HG02884 (cell line): ENCODE results near the gene ZNF862.
"Not testable (repeated sequence)": the region's sequence is repeated elsewhere in the genome, so short reads cannot be mapped to it uniquely, and the experiment has no call there.

Experiments
- ATAC-seq: cut with Tn5 transposase; IDR thresholded peaks from one replicate; pipeline ENCODE4 v1.9.1; 2021; ENCODE audit warnings: mild to moderate bottlenecking, moderate library complexity; ENCODE audit not compliant: unreplicated experiment

ZNF862 gene

DNA sequence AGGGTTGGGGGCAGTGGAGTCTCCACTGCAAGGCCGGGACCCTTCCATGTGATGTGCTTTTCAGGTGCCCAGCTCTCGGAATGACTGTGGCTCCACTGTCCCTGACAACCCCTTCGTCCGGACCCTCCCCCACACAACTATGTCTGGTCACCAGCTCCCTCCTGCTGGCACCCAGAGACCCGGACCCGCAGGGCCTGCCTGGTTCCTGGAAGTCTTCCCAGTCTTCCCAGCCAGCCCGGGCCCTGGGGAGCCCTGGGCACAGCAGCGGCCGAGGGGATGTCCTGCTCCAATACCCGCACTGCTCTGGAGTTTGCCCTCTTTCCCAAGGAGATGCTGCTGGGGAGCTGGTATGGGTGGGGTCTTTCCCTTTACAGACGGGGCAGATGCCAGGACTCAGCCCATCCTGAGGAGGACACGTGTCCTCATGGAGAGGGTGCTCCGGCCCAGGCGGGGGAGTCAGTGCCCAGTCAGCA is 41.1 kb downstream of the ZNF862 start:
- no peak for ATAC-seq

DNA sequence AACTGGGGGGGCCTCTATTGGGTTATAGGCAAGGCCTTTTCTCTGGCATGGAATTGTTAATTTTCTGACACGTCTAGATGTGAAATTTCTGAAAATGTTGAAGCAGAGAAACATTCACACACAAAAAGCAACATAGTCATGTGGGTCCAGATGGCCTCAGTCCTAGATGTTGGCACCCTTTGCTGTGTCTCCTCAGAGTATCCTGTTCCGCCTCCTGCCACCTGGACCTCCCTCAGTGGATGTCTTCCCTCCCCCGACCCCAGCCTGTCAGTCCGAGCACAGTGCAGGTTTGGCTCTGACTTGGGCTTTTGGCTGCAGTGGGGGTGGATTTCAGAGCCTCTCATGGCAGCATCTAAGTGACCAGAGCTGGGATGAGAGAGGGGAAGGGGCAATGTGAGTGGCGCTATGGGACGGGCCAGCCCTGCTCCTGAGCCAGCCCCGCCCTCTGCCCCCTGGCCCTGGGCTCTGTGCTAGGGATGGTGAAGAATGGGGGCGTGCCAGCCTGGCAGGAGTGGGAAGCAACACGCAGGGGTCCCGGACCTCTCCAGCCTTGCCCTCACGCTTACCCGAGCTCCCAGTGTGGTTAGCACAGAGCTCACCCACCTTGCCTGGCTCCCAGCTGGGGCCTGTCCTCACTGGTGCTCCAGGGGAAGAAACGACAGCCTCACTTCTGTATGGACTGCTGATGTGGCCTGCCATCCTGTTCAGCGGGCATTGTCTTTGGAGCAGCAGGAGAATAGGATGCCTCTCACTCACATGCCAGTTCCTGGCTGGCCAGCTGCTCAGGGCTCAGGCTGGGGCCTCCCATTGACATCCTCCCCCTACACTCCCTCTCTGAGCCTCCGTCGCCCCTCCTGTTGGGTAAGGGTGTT is 41.8 kb downstream of the ZNF862 start:
- ATAC-seq = no peak

DNA sequence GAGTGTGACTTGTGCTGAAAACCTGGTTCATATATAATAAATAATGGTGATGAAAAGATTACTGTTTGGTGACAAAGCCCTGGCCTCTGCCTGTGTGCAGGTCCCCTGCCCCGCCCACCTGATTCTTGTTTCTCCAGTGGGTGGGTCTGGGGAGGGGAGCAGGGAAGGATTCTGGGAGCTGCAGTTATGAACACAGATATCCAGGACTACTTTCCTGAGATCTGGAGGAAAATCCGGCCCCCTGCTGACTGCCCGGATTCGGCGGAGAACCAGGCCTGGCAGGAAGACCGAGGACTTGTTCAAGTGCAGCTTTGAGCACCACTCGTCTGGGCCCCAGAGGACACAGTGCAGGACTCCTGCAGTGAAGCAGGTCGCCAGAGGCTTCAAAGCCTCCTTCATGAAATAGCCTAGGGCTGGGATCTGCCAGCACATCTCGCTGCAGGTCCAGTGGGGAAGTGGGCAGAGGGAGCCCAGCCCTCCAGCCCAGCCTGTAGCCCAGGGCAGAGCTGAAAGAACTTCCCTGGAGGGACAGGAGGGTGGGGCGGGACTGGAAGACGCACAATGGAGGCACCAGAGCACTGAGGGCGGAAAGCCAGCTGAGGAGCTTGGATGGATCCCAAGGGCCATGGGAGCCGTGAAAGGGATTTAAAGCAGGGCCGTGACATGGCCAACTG is 42.6 kb downstream of the ZNF862 start:
- ATAC-seq = no peak

DNA sequence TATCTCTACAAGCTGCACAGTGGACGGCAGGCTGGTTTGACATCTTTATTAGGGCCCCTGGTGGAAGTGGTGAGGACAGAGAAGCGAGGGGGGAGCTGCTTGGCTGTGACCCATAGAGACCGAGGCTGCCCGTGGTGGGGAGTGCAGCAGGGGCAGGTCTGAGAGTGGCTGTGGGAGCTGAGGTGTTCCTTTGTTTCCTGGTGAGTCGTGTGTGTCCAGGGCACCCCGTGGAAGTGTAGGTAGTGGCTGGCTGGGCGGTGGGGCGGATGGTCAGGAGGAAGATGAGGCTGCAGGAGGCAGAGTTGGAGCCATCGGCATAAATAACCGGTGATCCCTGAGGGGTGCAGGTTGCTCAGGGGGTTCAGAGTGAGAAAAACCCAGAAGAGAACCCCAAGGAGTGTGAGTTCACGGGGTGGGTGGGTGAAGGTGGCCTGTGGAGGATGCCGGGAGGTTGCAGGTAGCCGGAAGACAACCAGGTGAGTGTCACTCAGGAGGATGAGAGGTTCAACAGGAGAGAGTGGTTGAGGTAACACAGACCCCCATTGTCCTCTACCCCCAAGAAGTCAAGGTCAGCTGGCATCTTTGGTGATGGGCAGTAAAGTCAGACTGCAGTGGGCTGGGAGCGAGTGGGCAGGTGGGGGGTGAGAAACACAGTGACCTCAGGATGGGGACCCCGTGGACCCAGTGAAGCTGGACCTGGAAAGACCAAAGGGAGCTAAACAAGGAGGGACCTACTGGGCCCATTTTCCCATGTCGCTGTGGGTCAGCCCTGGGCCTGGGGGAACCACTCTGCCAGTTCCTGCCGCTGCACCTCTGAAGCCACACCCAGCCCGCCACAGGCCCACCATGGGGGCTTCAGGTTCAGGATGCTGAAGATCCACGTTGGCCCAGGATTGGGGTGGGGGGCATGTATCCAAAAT is 43.4 kb downstream of the ZNF862 start:
- ATAC-seq = no peak

DNA sequence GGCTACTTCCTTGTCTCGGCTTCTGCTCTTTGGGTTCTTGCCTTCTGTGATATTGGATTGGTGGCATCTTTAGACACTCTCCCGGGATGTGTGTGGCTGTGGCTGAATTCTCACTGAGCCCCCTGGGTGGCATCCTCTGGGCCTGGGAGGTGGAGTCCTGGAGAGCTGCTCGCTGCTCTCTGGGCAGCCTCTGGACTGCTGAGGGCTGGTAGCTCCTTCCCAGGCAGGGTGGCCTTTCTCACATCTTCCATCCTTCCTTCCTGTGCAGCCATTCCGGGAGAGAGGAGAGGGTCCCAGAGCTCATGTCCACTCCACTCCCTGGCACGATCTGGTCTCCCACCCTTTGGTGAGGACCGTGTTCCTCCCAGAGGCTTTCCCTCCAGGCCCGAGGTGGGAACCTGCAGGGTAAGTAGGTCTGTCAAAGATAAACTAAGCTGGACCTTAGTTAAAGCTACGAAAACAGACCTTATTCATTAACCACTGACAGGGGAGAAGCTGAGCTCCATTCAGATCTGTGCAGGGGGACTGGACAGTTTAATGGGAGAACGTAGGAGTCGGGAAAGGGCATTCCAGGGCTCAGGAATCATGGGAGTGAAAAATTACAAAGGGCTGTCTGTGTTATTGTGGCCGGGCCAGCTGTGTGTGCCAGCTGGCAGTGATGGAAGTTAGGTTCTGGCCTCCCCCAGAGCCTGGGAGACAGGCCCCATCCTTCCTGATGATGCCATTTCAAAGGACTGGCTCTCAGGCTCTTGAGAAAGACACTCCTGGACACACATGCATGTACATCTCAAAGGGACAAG is 44.3 kb downstream of the ZNF862 start:
- ATAC-seq = no peak

DNA sequence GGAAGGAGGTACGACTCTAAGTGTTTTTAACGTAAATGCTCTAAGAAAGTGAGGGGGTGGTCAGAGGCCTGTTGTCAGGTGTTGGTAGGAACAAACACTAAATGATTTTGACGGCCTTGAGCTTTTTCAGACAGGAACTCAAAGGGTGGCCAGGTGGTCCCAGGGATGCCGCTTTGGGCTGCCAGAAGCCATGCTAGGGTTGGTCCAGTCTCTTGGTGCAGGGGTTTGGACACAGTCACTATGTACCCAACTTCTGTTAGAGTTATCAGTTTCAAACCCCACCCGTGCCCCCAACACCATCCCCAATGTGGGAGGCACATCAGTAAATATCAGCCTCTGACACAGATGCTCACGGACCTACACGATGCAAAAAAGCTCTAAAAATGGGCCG is 44.9 kb downstream of the ZNF862 start:
- no peak for ATAC-seq

DNA sequence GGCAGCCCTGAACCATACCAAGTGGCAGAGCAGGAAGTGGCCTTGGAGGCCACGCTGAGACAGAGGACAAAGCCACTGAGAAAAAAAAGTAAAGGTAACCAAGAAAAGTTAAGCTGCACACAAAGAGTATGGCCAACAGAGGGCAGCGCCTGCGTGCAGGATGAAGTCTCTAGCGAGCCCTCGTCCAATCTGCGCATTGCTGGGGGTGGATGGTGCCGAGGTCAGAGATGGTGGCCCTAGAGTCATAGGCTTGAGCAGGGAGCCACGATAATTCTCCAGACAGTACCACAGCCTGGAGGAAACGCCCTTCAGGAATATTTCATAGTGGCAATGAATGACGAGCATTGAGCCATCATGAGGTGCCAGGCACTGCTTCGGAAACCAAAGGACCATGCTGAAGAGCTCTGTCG is 45.3 kb downstream of the ZNF862 start:
- ATAC-seq = no peak

DNA sequence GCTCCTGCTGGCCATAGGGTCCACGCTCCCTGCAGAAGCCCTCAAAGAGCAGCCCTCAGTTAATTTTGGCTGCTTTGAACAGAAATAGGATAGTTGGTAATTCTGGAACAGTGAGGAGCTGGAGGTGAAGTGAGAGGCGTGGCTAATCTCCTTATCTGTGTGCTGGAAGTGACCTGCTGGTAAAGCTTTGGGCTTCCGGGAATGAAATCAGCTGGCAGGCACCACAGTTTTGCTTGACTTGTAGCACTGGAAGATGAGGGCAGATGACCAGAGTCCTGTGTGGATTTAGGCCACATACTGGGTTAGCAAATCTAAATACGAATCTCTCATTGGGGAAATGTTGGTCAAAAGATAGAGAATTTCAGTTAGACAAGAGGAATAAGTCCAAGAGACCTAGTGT is 45.8 kb downstream of the ZNF862 start:
- no peak for ATAC-seq

DNA sequence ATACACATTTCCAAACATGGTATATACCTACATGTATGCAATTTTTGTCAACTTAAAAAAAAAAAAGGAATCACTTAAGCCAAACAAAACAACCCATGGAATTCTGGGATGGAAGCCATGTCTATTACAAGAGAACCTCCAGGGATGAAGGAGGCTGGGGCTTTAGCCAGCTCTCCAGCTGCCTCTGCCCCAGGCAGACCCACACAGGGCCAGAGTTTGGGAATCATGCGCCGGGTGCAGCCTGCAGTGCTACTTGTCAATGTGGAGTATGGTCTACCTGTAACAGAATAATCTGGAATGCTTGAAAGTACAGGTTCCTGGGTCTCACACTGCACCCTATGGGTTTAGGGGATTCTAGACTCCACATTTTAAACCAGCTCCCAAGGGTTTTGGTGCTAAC is 46.4 kb downstream of the ZNF862 start:
- ATAC-seq = no peak

DNA sequence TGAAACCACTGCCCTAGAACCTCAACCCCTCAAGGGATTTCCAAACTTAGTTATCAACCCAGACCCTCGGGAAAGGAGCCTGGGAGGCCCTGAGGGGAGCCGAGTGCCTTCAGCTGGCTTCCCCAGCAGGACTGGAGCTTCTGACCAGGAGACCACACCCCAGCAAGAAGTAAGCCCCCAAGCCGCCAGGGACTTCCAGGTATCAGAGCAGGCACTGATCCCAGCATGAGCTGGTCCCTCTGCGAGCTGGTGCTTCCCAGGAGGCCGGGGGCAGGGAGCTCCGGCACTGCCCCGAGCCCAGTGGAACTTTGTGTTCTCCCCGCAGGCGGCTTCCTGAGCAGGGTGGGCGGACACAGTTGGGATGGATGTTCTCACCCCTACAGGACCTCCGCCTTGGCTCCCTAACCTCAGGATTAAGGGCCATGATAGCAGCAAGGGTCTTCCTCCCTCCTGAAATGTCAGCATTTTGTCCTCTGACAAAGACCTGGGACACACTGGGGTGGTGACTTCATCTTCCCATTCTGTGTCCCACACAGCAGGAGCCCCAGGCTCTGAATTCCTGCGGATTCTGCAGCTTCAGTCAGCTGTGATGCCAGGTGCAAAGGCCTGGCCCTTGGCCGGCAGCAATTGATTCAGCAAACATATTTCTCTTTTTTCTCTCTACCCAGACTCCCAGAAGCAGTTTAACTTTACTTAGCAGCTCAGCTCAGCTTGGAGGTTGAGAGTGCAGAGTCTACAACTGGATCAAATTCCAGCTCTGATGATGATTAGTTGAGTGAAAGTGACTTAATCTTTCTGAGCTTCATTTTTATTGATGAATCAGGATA is 47.2 kb downstream of the ZNF862 start:
- no peak for ATAC-seq

DNA sequence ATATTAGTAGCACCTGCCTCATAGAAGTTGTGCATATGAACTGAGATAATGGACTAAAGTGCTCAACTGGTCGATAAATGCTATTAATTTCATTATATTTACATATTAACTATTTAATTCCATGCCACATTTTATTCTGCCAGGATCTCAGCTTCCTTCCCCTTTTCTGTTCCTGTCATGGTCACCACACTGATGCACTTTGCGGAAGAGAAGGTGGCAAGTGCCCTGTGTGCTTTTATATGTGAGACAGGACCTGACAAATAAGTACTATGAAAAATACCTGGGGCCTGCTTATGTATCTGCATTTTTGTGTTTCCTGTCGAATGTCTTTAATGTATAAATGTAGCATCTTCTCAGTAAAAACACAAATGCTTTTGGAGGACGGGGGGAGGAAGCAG is 47.8 kb downstream of the ZNF862 start:
- ATAC-seq = no peak

DNA sequence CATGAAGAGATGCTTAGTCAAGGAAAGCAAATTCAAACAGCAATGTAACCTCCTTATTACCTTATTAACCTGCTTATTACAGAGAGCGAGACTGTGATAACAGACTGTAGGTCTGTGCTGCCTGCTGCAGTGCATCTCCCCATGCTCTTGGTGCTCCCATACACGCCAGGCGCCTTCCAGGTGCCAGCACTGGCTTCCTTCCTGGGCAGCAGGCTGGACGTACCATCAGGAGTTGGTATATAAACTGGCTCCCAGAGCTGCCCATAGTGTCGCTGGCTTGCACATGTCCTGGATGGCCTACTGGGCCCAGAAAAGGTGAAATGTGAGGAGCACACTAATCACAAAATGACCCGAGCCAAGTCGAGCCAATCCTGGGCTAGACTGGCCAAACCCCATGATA is 49.1 kb downstream of the ZNF862 start:
- no peak for ATAC-seq

DNA sequence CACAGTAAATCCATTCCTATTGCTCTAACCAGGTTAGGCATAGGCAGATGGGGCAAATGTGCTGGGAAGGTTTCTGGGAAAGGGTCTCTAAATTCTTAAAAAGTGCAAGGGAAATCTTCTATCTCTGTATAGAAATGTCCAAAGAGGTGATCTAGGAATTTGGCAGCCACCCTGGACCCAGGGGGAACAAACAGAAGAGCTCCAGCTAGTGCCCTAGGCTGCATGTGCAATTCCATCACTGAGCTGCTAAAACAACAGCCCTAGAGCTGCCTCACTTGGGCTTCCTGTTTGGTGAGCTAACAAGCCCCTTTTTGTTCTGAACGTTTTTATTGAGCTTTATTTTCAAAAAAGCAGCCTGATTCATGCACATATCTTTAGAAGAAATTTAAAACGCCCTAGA is 52.5 kb downstream of the ZNF862 start:
- not testable (repeated sequence) for ATAC-seq

DNA sequence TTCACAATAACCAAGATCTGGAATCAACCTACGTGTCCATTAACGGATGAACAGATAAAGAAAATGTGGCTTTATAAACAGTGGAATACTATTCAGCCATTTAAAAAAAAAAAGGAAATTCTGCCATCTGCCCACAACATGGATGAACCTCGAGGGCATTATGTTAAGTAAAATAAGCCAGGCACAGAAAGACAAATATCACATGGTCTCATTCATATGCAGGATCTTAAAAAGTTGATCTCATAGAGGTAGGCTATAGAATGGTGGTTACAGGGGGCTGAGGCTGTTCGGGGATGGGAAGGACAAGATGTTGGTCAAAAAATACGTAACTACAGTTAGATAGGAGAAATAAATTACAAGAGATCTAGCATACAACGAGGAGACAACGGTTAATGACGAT is 56.8 kb downstream of the ZNF862 start:
- not testable (repeated sequence) for ATAC-seq

DNA sequence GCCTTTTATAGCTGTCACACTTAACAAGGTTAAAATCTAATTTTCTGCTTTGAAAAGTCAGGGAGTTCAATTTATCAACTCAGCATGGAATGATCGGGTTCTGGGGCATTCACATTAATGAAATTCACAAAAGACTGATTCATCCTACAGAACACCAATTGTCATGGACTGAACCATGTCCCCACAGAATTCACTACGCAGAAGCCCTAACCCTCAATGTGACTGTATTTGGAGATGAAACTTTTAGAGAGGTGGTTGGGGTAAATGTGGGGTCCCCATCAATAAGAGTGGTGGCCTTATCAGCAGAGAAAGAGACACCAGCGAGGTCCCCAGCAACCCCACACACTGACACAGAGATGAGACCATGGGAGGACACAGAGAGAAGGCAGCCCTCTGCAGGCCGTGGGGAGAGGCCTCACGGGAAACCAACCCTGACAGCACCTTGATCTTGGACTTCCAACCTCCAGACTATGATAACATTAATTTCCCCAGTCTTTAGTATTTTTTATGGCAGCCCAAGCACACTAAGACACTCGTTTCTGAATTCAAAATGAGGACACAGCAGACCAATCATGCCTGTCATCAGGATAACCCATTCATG is 69.7 kb downstream of the ZNF862 start:
- ATAC-seq = not testable (repeated sequence)

DNA sequence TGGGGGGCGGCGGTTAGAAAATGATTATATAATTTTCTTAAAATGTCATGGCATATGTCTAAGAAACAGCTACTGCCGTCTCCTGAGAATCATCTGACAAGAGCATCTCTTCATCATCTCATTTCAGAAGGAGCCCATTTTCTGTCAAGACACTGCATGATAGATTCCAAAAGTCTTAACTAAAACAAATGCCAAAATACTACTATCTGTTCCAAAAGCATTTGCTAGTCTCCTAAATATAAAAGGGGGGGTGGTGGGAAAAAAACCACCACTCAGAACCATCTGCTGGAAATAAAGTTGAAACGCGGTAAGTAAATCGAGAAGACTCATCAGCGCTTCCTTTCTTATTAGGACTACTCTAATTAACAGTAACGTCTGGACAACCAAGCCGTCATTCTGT is 72.0 kb downstream of the ZNF862 start:
- ATAC-seq = not testable (repeated sequence)

DNA sequence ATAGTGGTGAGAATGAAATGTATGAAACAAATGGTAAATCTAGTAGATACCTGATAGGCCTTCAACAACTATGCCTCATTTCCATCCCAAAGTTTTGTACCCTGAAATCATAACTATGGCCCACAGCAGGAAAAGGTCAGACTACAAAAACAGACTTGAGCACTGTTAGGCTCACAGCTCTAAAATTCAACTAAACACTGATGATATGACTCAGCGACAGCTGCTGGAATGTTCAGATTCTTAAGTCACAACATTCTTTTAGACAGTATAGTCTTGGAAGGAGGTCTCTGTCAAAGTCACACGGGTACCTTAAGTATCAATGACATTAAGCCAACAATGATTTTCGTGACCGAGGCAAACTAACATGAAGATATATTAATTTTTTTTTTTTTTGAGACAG is 74.0 kb downstream of the ZNF862 start:
- ATAC-seq = not testable (repeated sequence)
